K562 (cell line): ENCODE data around the gene TMC1. TPM values are rescaled to one million over a fixed set of nuclear protein-coding genes. Genes with fewer than 3 reads are reported as not detected.
"Not testable (repeated sequence)": the region's sequence is repeated elsewhere in the genome, so short reads cannot be mapped to it uniquely, and the experiment has no call there.

ENCODE experiments used
- ATAC-seq: fragments of 200-7000 bp; cut with Tn5 transposase; 3 replicates; pipeline ENCODE4 v1.9.1; 2020; ENCODE audit warnings: moderate library complexity
- BruUV-seq: library from RNA; stranded (reverse); fragments of 400-500 nt; replicated peaks from 2 replicates; lab custom pipeline; 2021; lab: Mats Ljungman, UMichigan
- CTCF ChIA-PET: fragments of 300-600 bp; formaldehyde crosslinking; extraction: SDS; loops from one replicate; lab custom pipeline; 2021; ENCODE audit warnings: low intra/inter-chr PET ratio; lab: Yijun Ruan, JAX
- POLR2A ChIA-PET: fragments of 300-600, 350-650 bp; sonication (Branson Sonifier 250); formaldehyde crosslinking; extraction: SDS; loops from one replicate; lab custom pipeline; 2021; ENCODE audit warnings: antibody characterized with exemption, inconsistent platforms; lab: Yijun Ruan, JAX
- DNase-seq, 4 experiments: peaks; one replicate each; pipeline versions ENCODE4 v3.0.0 to v3.0.0-alpha.2; 2011 to 2018; ENCODE audit warnings: low spot score in 3 of 4, mixed read lengths in 3 of 4; ENCODE audit errors: extremely low read depth in 1 of 4
- FAIRE-seq: peaks from 2 replicates; lab custom pipeline; 2011; peaks lifted over from hg19 to GRCh38; lab: Jason Lieb, UNC
- H2AFZ ChIP-seq: 2 replicates; pipeline ENCODE4 v1.6.0; 2011; ENCODE audit warnings: low read depth, low read length, control low read depth, inconsistent platforms
- H3K27ac ChIP-seq: fragments of 200-600 bp; 3 replicates; pipeline ENCODE4 v1.8.0; 2011; ENCODE audit warnings: low read depth, mild to moderate bottlenecking, control low read depth, inconsistent platforms, low read length, moderate library complexity, mixed read lengths; ENCODE audit errors: extremely low read depth
- H3K27me3 ChIP-seq, 2 experiments: fragments of 300-600 bp in 1 of 2; 2 replicates in 1 of 2; 3 replicates in 1 of 2; pipeline versions ENCODE4 v1.6.0 to v1.8.0; 2011; ENCODE audit warnings: inconsistent platforms in 2 of 2, low read length in 2 of 2, mild to moderate bottlenecking in 1 of 2, mixed read lengths in 1 of 2, moderate library complexity in 1 of 2; ENCODE audit not compliant: control insufficient read depth in 2 of 2, insufficient read depth in 2 of 2
- H3K36me3 ChIP-seq: fragments of 300-600 bp; 3 replicates; pipeline ENCODE4 v1.8.0; 2011; ENCODE audit warnings: mild to moderate bottlenecking, low read length, inconsistent platforms; ENCODE audit not compliant: control insufficient read depth, insufficient read depth
- H3K4me1 ChIP-seq, 2 experiments: fragments of 200-600 bp in 1 of 2; replicated peaks in 1 of 2; 2 replicates in 1 of 2; 3 replicates in 1 of 2; pipeline versions ENCODE4 v1.5.1 to v1.8.0; 2011; ENCODE audit warnings: inconsistent platforms in 2 of 2, low read length in 2 of 2, mild to moderate bottlenecking in 1 of 2, mixed read lengths in 1 of 2, moderate library complexity in 1 of 2; ENCODE audit not compliant: control insufficient read depth in 2 of 2, insufficient read depth in 2 of 2
- H3K4me2 ChIP-seq: 2 replicates; pipeline ENCODE4 v1.6.1; 2011; ENCODE audit warnings: low read length, control low read depth, inconsistent platforms, mixed read lengths; ENCODE audit not compliant: insufficient read depth
- H3K4me3 ChIP-seq: fragments of 200-600 bp; sonication (generic), shearing (Covaris generic); 2 replicates; pipeline ENCODE4 v1.5.1; 2016; ENCODE audit warnings: control low read depth, inconsistent platforms
- H3K79me2 ChIP-seq: fragments of 200-600 bp; 3 replicates; pipeline ENCODE4 v1.8.0; 2011; ENCODE audit warnings: low read length, inconsistent platforms; ENCODE audit not compliant: control insufficient read depth, insufficient read depth
- H3K9ac ChIP-seq, 2 experiments: 2 replicates each; pipeline versions ENCODE4 v1.6.0 to v1.6.1; 2011; ENCODE audit warnings: low read depth in 2 of 2, low read length in 2 of 2, control low read depth in 1 of 2, inconsistent platforms in 1 of 2, mild to moderate bottlenecking in 1 of 2, mixed read lengths in 1 of 2; ENCODE audit not compliant: insufficient read depth in 1 of 2
- H3K9me1 ChIP-seq: one replicate; pipeline ENCODE4 v1.6.0; 2011; ENCODE audit warnings: inconsistent platforms, mild to moderate bottlenecking, low read length, moderate library complexity; ENCODE audit not compliant: control insufficient read depth, insufficient read depth
- H3K9me3 ChIP-seq: replicated peaks from 2 replicates; pipeline ENCODE4 v1.5.1; 2011; ENCODE audit warnings: low read depth, low read length, inconsistent platforms; ENCODE audit not compliant: control insufficient read depth, insufficient read depth
- H4K20me1 ChIP-seq: replicated peaks from 2 replicates; pipeline ENCODE4 v1.6.1; 2011; ENCODE audit warnings: low read length, inconsistent platforms, mixed read lengths; ENCODE audit not compliant: control insufficient read depth, insufficient read depth
- BMI1 ChIP-seq: fragments of 150-350 bp; IDR thresholded peaks from 2 replicates; pipeline ENCODE4 v1.6.1; 2014; ENCODE audit warnings: low read length
- COPS2 ChIP-seq: fragments of 450-650 bp; conservative IDR thresholded peaks from 2 replicates; pipeline ENCODE4 v1.6.1; 2016; ENCODE audit warnings: mild to moderate bottlenecking, moderate library complexity
- DDX20 ChIP-seq: fragments of 450-650 bp; IDR thresholded peaks from 2 replicates; pipeline ENCODE4 v1.6.1; 2016; ENCODE audit warnings: missing genetic modification characterization, low read depth, mild to moderate bottlenecking, missing compliant biosample characterization, moderate library complexity
- ETS2 ChIP-seq: IDR thresholded peaks from 2 replicates; pipeline ENCODE4 v1.6.1; 2016; ENCODE audit warnings: borderline replicate concordance, missing genetic modification characterization, mild to moderate bottlenecking, moderate library complexity, missing compliant biosample characterization; ENCODE audit not compliant: poor library complexity, severe bottlenecking
- GABPB2 ChIP-seq: fragments of 250-450 bp; sonication (Bioruptor Pico); conservative IDR thresholded peaks from 2 replicates; pipeline ENCODE4 v1.5.1; 2021; ENCODE audit warnings: mild to moderate bottlenecking
- KHSRP ChIP-seq: fragments of 450-650 bp; IDR thresholded peaks from 2 replicates; pipeline ENCODE4 v1.6.1; 2017
- NCOA2 ChIP-seq, 2 experiments: fragments of 450-650 bp; IDR thresholded peaks; 2 replicates each; pipeline ENCODE4 v1.6.1; 2018; ENCODE audit warnings: mild to moderate bottlenecking in 2 of 2, moderate library complexity in 1 of 2; ENCODE audit not compliant: partially characterized antibody in 2 of 2
- RHOXF2B ChIP-seq: fragments of 250-450 bp; sonication (Bioruptor Pico); conservative IDR thresholded peaks from 2 replicates; pipeline ENCODE4 v1.5.1; 2021
- WGBS: fragments of 100-300 bp; shearing (Covaris generic); methylation state at CpG from one replicate; pipeline ENCODE4 v1.1.6; 2016; ENCODE audit warnings: low coverage, mixed read lengths; ENCODE audit not compliant: insufficient coverage; ENCODE audit errors: missing lambda C conversion rate; 5-methylcytosine and 5-hydroxymethylcytosine counted together
- in situ Hi-C: fragments of 300-500 bp; cut with MboI; formaldehyde crosslinking; loops from 4 replicates; pipeline ENCODE4 v1.15.0; 2018; ENCODE audit warnings: inconsistent platforms, mixed read lengths
- intact Hi-C: fragments of 100-400 bp; cut with micrococcal nuclease; formaldehyde crosslinking; loops from 2 replicates; pipeline ENCODE4 v1.14.2; 2022
- polyA plus RNA-seq, 8 experiments: library from polyadenylated mRNA; depleted of rRNA in 4 of 8; stranded (reverse) in 5 of 8; unstranded in 3 of 8; fragments of >200 nt; fragmentation: Nextera tagmentation in 2 of 8; fragmentation: Illumina TruSeq in 1 of 8; extraction: Ambion mirVana in 2 of 8; extraction: Trizol in 1 of 8; gene quantifications; 2 replicates each; pipeline versions ENCODE4 v1.2.1 to v1.2.3, GENCODE V29; 2011 to 2014; ENCODE audit warnings: inconsistent platforms in 1 of 8, missing spikeins in 1 of 8
- total RNA-seq, 7 experiments: library from RNA; depleted of rRNA in 6 of 7; stranded (reverse); fragments of >200 nt in 6 of 7; fragmentation: Illumina TruSeq in 2 of 7; extraction: Trizol in 2 of 7; gene quantifications; 2 replicates each; pipeline versions ENCODE4 v1.2.1 to v1.2.3, GENCODE V29; 2011 to 2021; ENCODE audit warnings: low replicate concordance in 1 of 7
- TF ChIP-seq, protein P1 (sequence below): fragments of 250-450 bp; sonication (Bioruptor Pico); IDR thresholded peaks from 2 replicates; pipeline ENCODE4 v1.4.0; 2020

Gene TMC1
- total and polyA plus RNA-seq, 9 of the 15 experiments (the other 6 are each of a cell fraction or from before 2014, with no cell fraction given) = 0.10 to 0.15 TPM; not detected in 7

GRCh38 chr9:72805238-72805637 is 283.8 kb downstream of the TMC1 start:
- peaks cover 0 to 2% of the 10 kb centered on the region in 2 experiments; a peak in 1 of 5 replicates for H3K27me3 ChIP-seq
- ChIA-PET POLR2A (no interaction called here), CTCF (no interaction called here)
- no peak for TF ChIP-seq BMI1
- no peak for TF ChIP-seq GABPB2
- TF ChIP-seq KHSRP = no peak
- TF ChIP-seq DDX20 (tag) = no peak
- TF ChIP-seq RHOXF2B = no peak
- no peak for TF ChIP-seq NCOA2 (IDR thresholded peaks at IDR 0.05; ENCODE audit: partially characterized antibody in 2 of 2)
- no peak for TF ChIP-seq ETS2
- TF ChIP-seq, protein P1, sequence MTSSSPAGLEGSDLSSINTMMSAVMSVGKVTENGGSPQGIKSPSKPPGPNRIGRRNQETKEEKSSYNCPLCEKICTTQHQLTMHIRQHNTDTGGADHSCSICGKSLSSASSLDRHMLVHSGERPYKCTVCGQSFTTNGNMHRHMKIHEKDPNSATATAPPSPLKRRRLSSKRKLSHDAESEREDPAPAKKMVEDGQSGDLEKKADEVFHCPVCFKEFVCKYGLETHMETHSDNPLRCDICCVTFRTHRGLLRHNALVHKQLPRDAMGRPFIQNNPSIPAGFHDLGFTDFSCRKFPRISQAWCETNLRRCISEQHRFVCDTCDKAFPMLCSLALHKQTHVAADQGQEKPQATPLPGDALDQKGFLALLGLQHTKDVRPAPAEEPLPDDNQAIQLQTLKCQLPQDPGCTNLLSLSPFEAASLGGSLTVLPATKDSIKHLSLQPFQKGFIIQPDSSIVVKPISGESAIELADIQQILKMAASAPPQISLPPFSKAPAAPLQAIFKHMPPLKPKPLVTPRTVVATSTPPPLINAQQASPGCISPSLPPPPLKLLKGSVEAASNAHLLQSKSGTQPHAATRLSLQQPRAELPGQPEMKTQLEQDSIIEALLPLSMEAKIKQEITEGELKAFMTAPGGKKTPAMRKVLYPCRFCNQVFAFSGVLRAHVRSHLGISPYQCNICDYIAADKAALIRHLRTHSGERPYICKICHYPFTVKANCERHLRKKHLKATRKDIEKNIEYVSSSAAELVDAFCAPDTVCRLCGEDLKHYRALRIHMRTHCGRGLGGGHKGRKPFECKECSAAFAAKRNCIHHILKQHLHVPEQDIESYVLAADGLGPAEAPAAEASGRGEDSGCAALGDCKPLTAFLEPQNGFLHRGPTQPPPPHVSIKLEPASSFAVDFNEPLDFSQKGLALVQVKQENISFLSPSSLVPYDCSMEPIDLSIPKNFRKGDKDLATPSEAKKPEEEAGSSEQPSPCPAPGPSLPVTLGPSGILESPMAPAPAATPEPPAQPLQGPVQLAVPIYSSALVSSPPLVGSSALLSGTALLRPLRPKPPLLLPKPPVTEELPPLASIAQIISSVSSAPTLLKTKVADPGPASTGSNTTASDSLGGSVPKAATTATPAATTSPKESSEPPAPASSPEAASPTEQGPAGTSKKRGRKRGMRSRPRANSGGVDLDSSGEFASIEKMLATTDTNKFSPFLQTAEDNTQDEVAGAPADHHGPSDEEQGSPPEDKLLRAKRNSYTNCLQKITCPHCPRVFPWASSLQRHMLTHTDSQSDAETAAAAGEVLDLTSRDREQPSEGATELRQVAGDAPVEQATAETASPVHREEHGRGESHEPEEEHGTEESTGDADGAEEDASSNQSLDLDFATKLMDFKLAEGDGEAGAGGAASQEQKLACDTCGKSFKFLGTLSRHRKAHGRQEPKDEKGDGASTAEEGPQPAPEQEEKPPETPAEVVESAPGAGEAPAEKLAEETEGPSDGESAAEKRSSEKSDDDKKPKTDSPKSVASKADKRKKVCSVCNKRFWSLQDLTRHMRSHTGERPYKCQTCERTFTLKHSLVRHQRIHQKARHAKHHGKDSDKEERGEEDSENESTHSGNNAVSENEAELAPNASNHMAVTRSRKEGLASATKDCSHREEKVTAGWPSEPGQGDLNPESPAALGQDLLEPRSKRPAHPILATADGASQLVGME = no peak
- TF ChIP-seq COPS2 = no peak
- WGBS = 8% methylated on average over 1 of the region's 1 CpG
- H2AFZ ChIP-seq = no peak overlapping the region
- FAIRE-seq (no peak), ATAC-seq (no peak), DNase-seq (no peak)
- no peaks in the 10 kb centered on the region for H3K36me3 ChIP-seq
- no peak overlapping the region for H3K4me2 ChIP-seq
- H3K27ac ChIP-seq = no peak overlapping the region
- no peaks in the 10 kb centered on the region for H3K9me3 ChIP-seq
- H3K9me1 ChIP-seq = no peaks in the 10 kb centered on the region
- BruUV-seq = no TSS peak
- no peaks in the 10 kb centered on the region for H3K79me2 ChIP-seq
- H3K4me1 ChIP-seq = no peaks in the 10 kb centered on the region
- no peak overlapping the region for H3K4me3 ChIP-seq
- intact Hi-C loops (no loop called here), in situ Hi-C loops (no loop called here)
- H4K20me1 ChIP-seq = no peaks in the 10 kb centered on the region
- H3K9ac ChIP-seq = no peak overlapping the region

DNA sequence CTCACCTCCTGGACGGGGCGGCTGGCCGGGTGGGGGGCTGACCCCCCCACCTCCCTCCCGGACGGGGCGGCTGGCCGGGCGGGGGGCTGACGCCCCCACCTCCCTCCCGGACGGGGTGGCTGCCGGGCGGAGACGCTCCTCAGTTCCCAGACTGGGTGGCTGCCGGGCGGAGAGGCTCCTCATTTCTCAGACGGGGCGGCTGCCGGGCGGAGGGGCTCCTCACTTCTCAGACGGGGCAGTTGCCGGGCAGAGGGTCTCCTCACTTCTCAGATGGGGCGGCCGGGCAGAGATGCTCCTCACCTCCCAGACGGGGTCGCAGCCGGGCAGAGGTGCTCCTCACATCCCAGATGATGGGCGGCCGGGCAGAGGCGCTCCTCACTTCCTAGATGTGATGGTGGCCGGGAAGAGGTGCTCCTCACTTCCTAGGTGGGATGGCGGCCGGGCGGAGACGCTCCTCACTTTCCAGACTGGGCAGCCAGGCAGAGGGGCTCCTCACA is 285.0 kb downstream of the TMC1 start:
- H3K4me2 ChIP-seq, H3K36me3 ChIP-seq, H4K20me1 ChIP-seq, ATAC-seq, BruUV-seq, H3K27me3 ChIP-seq, H2AFZ ChIP-seq, H3K79me2 ChIP-seq, H3K27ac ChIP-seq, DNase-seq, intact Hi-C loops, H3K4me1 ChIP-seq, in situ Hi-C loops, H3K9me1 ChIP-seq, H3K9me3 ChIP-seq, CTCF ChIA-PET, H3K4me3 ChIP-seq, FAIRE-seq, POLR2A ChIA-PET, H3K9ac ChIP-seq: not testable (repeated sequence)
- 40% methylated on average over 1 of the region's 35 CpGs for WGBS
